Neuronal stem cell (in vitro differentiated cells): Measurements from ENCODE around the gene COLEC12.

ENCODE experiments used
- DNase-seq: peaks from one replicate; pipeline ENCODE4 v3.0.0-alpha.2; 2013; ENCODE audit warnings: low spot score
- H2AFZ ChIP-seq: one replicate; pipeline ENCODE4 v1.6.1; 2013; ENCODE audit warnings: mild to moderate bottlenecking, low read length, inconsistent platforms
- H2AK5ac ChIP-seq: 2 replicates; pipeline ENCODE4 v1.6.1; 2013; ENCODE audit warnings: low read depth, mild to moderate bottlenecking, inconsistent platforms, low read length, moderate library complexity, mixed read lengths
- H2BK120ac ChIP-seq: 2 replicates; pipeline ENCODE4 v1.6.1; 2013; ENCODE audit warnings: low read depth, mild to moderate bottlenecking, inconsistent platforms, low read length, moderate library complexity, mixed read lengths
- H2BK12ac ChIP-seq: one replicate; pipeline ENCODE4 v1.6.1; 2013; ENCODE audit warnings: low read length, inconsistent platforms
- H2BK15ac ChIP-seq: 2 replicates; pipeline ENCODE4 v1.6.1; 2013; ENCODE audit warnings: mild to moderate bottlenecking, low read length, inconsistent platforms, mixed read lengths
- H2BK5ac ChIP-seq: one replicate; pipeline ENCODE4 v1.6.1; 2013; ENCODE audit warnings: inconsistent platforms, mild to moderate bottlenecking, low read length, moderate library complexity
- H3K14ac ChIP-seq: one replicate; pipeline ENCODE4 v1.6.1; 2013; ENCODE audit warnings: low read length, inconsistent platforms
- H3K18ac ChIP-seq: 2 replicates; pipeline ENCODE4 v1.6.1; 2013; ENCODE audit warnings: low read length, inconsistent platforms
- H3K23ac ChIP-seq: 2 replicates; pipeline ENCODE4 v1.6.1; 2013; ENCODE audit warnings: low read depth, mild to moderate bottlenecking, mixed read lengths, low read length, inconsistent platforms; ENCODE audit not compliant: poor library complexity
- H3K27ac ChIP-seq: replicated peaks from 3 replicates; pipeline ENCODE4 v1.5.1; 2013; ENCODE audit warnings: low read length, inconsistent platforms
- H3K27me3 ChIP-seq, 3 experiments: 2 replicates each; pipeline ENCODE4 v1.6.1; 2013; ENCODE audit warnings: low read length in 3 of 3, mild to moderate bottlenecking in 2 of 3, inconsistent platforms in 1 of 3, low read depth in 1 of 3, mixed read lengths in 1 of 3, moderate library complexity in 1 of 3; ENCODE audit not compliant: control insufficient read depth in 3 of 3, insufficient read depth in 3 of 3
- H3K36me3 ChIP-seq, 2 donors: replicated peaks in 1 of 2; 2 replicates each; pipeline ENCODE4 v1.6.1; 2013; ENCODE audit warnings: low read length in 2 of 2; ENCODE audit not compliant: control insufficient read depth in 2 of 2, insufficient read depth in 2 of 2
- H3K4ac ChIP-seq: 2 replicates; pipeline ENCODE4 v1.6.1; 2013; ENCODE audit warnings: inconsistent platforms, mild to moderate bottlenecking, low read length, moderate library complexity
- H3K4me1 ChIP-seq, 2 donors: 1 replicate in 1 of 2; 2 replicates in 1 of 2; pipeline ENCODE4 v1.6.1; 2013; ENCODE audit warnings: low read length in 2 of 2, low read depth in 1 of 2; ENCODE audit not compliant: control insufficient read depth in 2 of 2, insufficient read depth in 1 of 2
- H3K4me2 ChIP-seq: one replicate; pipeline ENCODE4 v1.6.1; 2013; ENCODE audit warnings: mild to moderate bottlenecking, low read length, inconsistent platforms; ENCODE audit not compliant: insufficient read depth, poor library complexity, severe bottlenecking
- H3K4me3 ChIP-seq, 2 donors: 2 replicates each; pipeline ENCODE4 v1.5.1; 2013; ENCODE audit warnings: low read length in 2 of 2, mild to moderate bottlenecking in 2 of 2, inconsistent platforms in 1 of 2, moderate library complexity in 1 of 2
- H3K79me1 ChIP-seq: one replicate; pipeline ENCODE4 v1.6.1; 2013; ENCODE audit warnings: low read depth, mild to moderate bottlenecking, inconsistent platforms, low read length, moderate library complexity
- H3K9ac ChIP-seq: one replicate; pipeline ENCODE4 v1.6.1; 2013; ENCODE audit warnings: mild to moderate bottlenecking, low read depth, low read length, inconsistent platforms; ENCODE audit not compliant: poor library complexity
- H3K9me3 ChIP-seq, 2 donors: replicated peaks in 1 of 2; 2 replicates each; pipeline versions ENCODE3 to v1.6.1; 2013; ENCODE audit warnings: low read length in 2 of 2, mild to moderate bottlenecking in 2 of 2, inconsistent platforms in 1 of 2, low read depth in 1 of 2, mixed read lengths in 1 of 2, moderate library complexity in 1 of 2; ENCODE audit not compliant: control insufficient read depth in 2 of 2, insufficient read depth in 1 of 2
- H4K8ac ChIP-seq: one replicate; pipeline ENCODE4 v1.6.1; 2013; ENCODE audit warnings: low read depth, mild to moderate bottlenecking, inconsistent platforms, low read length, moderate library complexity
- H4K91ac ChIP-seq: one replicate; pipeline ENCODE4 v1.6.1; 2013; ENCODE audit warnings: low read length, low read depth, mild to moderate bottlenecking, inconsistent platforms; ENCODE audit not compliant: poor library complexity
- WGBS, 2 donors: extraction: QIAGEN DNeasy Blood & Tissue Kit; methylation state at CpG; one replicate each; pipeline ENCODE4 v1.1.7; 2013; ENCODE audit warnings: missing lambda C conversion rate in 2 of 2, mixed read lengths in 1 of 2; ENCODE audit not compliant: insufficient read length in 2 of 2, insufficient replicate concordance in 1 of 2; ENCODE audit errors: extremely low coverage in 2 of 2; 5-methylcytosine and 5-hydroxymethylcytosine counted together

Gene COLEC12

GRCh38 chr18:386994-387393, 113.5 kb downstream of the COLEC12 start:
- no peak overlapping the region for H3K4me2 ChIP-seq
- H3K4ac ChIP-seq, result no peak overlapping the region
- H3K79me1 ChIP-seq, result no peaks in the 10 kb centered on the region
- H3K36me3 ChIP-seq, result no peaks in the 10 kb centered on the region
- no peak overlapping the region for H2BK12ac ChIP-seq
- H3K9ac ChIP-seq, result no peak overlapping the region
- WGBS, 2 donors, result no CpG with 5 or more reads among the region's 6 CpGs
- no peak overlapping the region for H3K23ac ChIP-seq
- no peak overlapping the region for H4K91ac ChIP-seq
- H4K8ac ChIP-seq, result no peak overlapping the region
- no peak overlapping the region for H3K27ac ChIP-seq
- H2BK5ac ChIP-seq, result no peak overlapping the region
- H3K9me3 ChIP-seq, result no peaks in the 10 kb centered on the region
- H3K4me1 ChIP-seq, result no peaks in the 10 kb centered on the region
- no peak overlapping the region for H2AK5ac ChIP-seq
- no peak overlapping the region for H3K14ac ChIP-seq
- H2BK15ac ChIP-seq, result no peak overlapping the region
- no peaks in the 10 kb centered on the region for H3K27me3 ChIP-seq
- no peak overlapping the region for H2BK120ac ChIP-seq
- H2AFZ ChIP-seq, result no peak overlapping the region
- DNase-seq, result no peak
- no peak overlapping the region for H3K18ac ChIP-seq
- no peak overlapping the region for H3K4me3 ChIP-seq

GRCh38 chr18:384897-385296, 115.6 kb downstream of the COLEC12 start:
- Histone ChIP-seq H2AK5ac (no peak overlapping the region), H2BK5ac (no peak overlapping the region), H3K27me3 (no peaks in the 10 kb centered on the region), H2BK12ac (no peak overlapping the region), H3K14ac (no peak overlapping the region), H4K8ac (no peak overlapping the region), H2AFZ (no peak overlapping the region), H4K91ac (no peak overlapping the region), H3K23ac (no peak overlapping the region), H3K36me3 (no peaks in the 10 kb centered on the region), H3K4me3 (no peak overlapping the region), H3K27ac (no peak overlapping the region), H3K79me1 (no peaks in the 10 kb centered on the region), H2BK15ac (no peak overlapping the region), H3K4me2 (no peak overlapping the region), H3K18ac (no peak overlapping the region), H2BK120ac (no peak overlapping the region), H3K4me1 (no peaks in the 10 kb centered on the region), H3K4ac (no peak overlapping the region), H3K9me3 (no peaks in the 10 kb centered on the region), H3K9ac (no peak overlapping the region)
- DNase-seq, result no peak
- no CpG with 5 or more reads among the region's 2 CpGs for WGBS, 2 donors

- Histone ChIP-seq H3K4me1 (no peaks in the 10 kb centered on the region), H3K79me1 (no peaks in the 10 kb centered on the region), H2BK12ac (no peak overlapping the region), H3K9me3 (no peaks in the 10 kb centered on the region), H3K14ac (no peak overlapping the region), H2AFZ (no peak overlapping the region), H2BK15ac (no peak overlapping the region), H3K4me3 (no peak overlapping the region), H3K9ac (no peak overlapping the region), H4K91ac (no peak overlapping the region), H2BK120ac (no peak overlapping the region), H2BK5ac (no peak overlapping the region), H3K27me3 (no peaks in the 10 kb centered on the region), H2AK5ac (no peak overlapping the region), H3K36me3 (no peaks in the 10 kb centered on the region), H3K4me2 (no peak overlapping the region), H3K18ac (no peak overlapping the region), H3K4ac (no peak overlapping the region), H4K8ac (no peak overlapping the region), H3K23ac (no peak overlapping the region), H3K27ac (no peak overlapping the region)
- no peak for DNase-seq
- WGBS, 2 donors, result no CpG with 5 or more reads among the region's 3 CpGs
These were observed 117.4 kb downstream of the COLEC12 start for GRCh38 chr18:383135-383534.

GRCh38 chr18:382423-382984, 118.0 kb downstream of the COLEC12 start:
- Histone ChIP-seq H3K9me3 (no peaks in the 10 kb centered on the region), H4K91ac (no peak overlapping the region), H2BK15ac (no peak overlapping the region), H3K27me3 (no peaks in the 10 kb centered on the region), H2BK5ac (no peak overlapping the region), H3K4ac (no peak overlapping the region), H3K23ac (no peak overlapping the region), H3K14ac (no peak overlapping the region), H4K8ac (no peak overlapping the region), H2AFZ (no peak overlapping the region), H3K4me2 (no peak overlapping the region), H3K36me3 (no peaks in the 10 kb centered on the region), H3K27ac (no peak overlapping the region), H3K79me1 (no peaks in the 10 kb centered on the region), H2BK12ac (no peak overlapping the region), H3K4me1 (no peaks in the 10 kb centered on the region), H3K9ac (no peak overlapping the region), H2AK5ac (no peak overlapping the region), H3K4me3 (no peak overlapping the region), H3K18ac (no peak overlapping the region), H2BK120ac (no peak overlapping the region)
- WGBS, 2 donors, result no CpG with 5 or more reads among the region's 3 CpGs
- DNase-seq, result no peak
